DMS79 (cell line): ENCODE data around the gene UVRAG.
"Not testable (repeated sequence)": the region's sequence is repeated elsewhere in the genome, so short reads cannot be mapped to it uniquely, and the experiment has no call there.

Experiments
- DNase-seq: peaks from one replicate; lab custom pipeline; 2025; lab: John Stamatoyannopoulos, UW

Gene UVRAG

GRCh38 chr11:75924966-75925784 lies 110.2 kb downstream of the UVRAG start:
- DNase-seq, result no peak

GRCh38 chr11:75925785-75926164 lies 110.8 kb downstream of the UVRAG start:
- no peak for DNase-seq

GRCh38 chr11:75929706-75930105 lies 114.7 kb downstream of the UVRAG start:
- DNase-seq, result no peak

GRCh38 chr11:75930534-75930933 lies 115.5 kb downstream of the UVRAG start:
- DNase-seq, result no peak

GRCh38 chr11:75931124-75931523 lies 116.1 kb downstream of the UVRAG start:
- DNase-seq, result no peak

GRCh38 chr11:75933736-75934135 lies 118.7 kb downstream of the UVRAG start:
- not testable (repeated sequence) for DNase-seq

- no peak for DNase-seq
These were observed 119.8 kb downstream of the UVRAG start for GRCh38 chr11:75934851-75935250.

GRCh38 chr11:75938543-75938942 lies 123.5 kb downstream of the UVRAG start:
- no peak for DNase-seq

- no peak for DNase-seq
These were observed 124.5 kb downstream of the UVRAG start for GRCh38 chr11:75939516-75939915.

GRCh38 chr11:75939992-75940391 lies 125.0 kb downstream of the UVRAG start:
- DNase-seq, result no peak

- DNase-seq, result no peak
These were observed 125.9 kb downstream of the UVRAG start for GRCh38 chr11:75940911-75941310.

GRCh38 chr11:75944515-75944914 lies 129.5 kb downstream of the UVRAG start:
- no peak for DNase-seq

GRCh38 chr11:75945446-75945845 lies 130.4 kb downstream of the UVRAG start:
- no peak for DNase-seq

GRCh38 chr11:75945947-75946346 lies 130.9 kb downstream of the UVRAG start:
- DNase-seq, result no peak

- peak; percentile 98 for DNase-seq
These were observed 131.8 kb downstream of the UVRAG start for GRCh38 chr11:75946531-75947530.

GRCh38 chr11:75949023-75949672 lies 134.1 kb downstream of the UVRAG start:
- no peak for DNase-seq

- no peak for DNase-seq
These were observed 135.1 kb downstream of the UVRAG start for GRCh38 chr11:75950141-75950540.

GRCh38 chr11:75954039-75954438 lies 139.0 kb downstream of the UVRAG start:
- DNase-seq, result no peak

GRCh38 chr11:75955443-75955842 lies 140.4 kb downstream of the UVRAG start:
- DNase-seq, result no peak

GRCh38 chr11:75959540-75959939 lies 144.5 kb downstream of the UVRAG start:
- no peak for DNase-seq

GRCh38 chr11:75964071-75964470 lies 149.1 kb downstream of the UVRAG start:
- DNase-seq, result no peak

GRCh38 chr11:75966537-75967287 lies 151.7 kb downstream of the UVRAG start:
- DNase-seq, result no peak
